Activated CD4-positive, alpha-beta T cell treated with anti-CD3 and anti-CD28 coated beads, Interleukin-2, amount 10 ng/mL, durations not matched to agents 24 days and 14 days (primary cell): ENCODE measurements around the gene PGD. TPM values are rescaled to one million over a fixed set of nuclear protein-coding genes. Genes with fewer than 3 reads are reported as not detected.

Experiments
- DNase-seq: peaks from one replicate; pipeline ENCODE4 v3.0.0; 2022
- H3K27ac Mint-ChIP-seq: one replicate; pipeline ENCODE4 v1.8.0; 2022; ENCODE audit warnings: mild to moderate bottlenecking, mixed read lengths
- H3K27me3 Mint-ChIP-seq: one replicate; pipeline ENCODE4 v1.8.0; 2022; ENCODE audit warnings: mixed read lengths
- H3K36me3 Mint-ChIP-seq: one replicate; pipeline ENCODE4 v1.8.0; 2022; ENCODE audit warnings: low read depth, mild to moderate bottlenecking, mixed read lengths
- H3K4me1 Mint-ChIP-seq: one replicate; pipeline ENCODE4 v1.8.0; 2021; ENCODE audit warnings: mixed read lengths
- H3K4me3 Mint-ChIP-seq: one replicate; pipeline ENCODE4 v1.8.0; 2022; ENCODE audit warnings: mild to moderate bottlenecking, moderate library complexity, mixed read lengths
- H3K9me3 Mint-ChIP-seq: one replicate; pipeline ENCODE4 v1.8.0; 2021; ENCODE audit warnings: mixed read lengths
- intact Hi-C: fragments of 100-400 bp; cut with micrococcal nuclease; formaldehyde crosslinking; loops from one replicate; pipeline ENCODE4 v1.15.1; 2023
- total RNA-seq: library from RNA; stranded (reverse); gene quantifications from 2 replicates; pipeline ENCODE4 v1.2.3, GENCODE V29; 2022

PGD gene
- total RNA-seq, 1 donor from 2014 or later = 144 TPM

DNA sequence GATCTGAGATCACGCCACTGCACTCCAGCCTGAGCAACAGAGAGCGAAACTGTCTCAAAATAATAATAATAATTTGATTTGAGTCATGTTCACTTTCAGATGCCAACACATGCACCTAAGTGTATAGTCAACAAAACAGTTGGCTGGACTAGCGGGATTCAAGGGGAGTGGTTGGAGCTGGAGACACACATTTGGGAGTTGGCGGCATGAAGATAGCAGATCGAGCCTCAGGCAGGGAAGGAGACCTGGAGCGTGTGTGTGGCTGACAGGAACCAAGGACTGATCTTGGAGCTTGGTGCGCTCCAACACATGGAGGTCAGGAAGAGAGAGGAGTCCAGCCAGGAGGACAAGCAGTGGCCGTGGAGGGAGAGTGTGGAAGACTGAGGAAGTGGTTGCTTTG, 14.6 kb upstream of the PGD start:
- Mint-ChIP-seq H3K27me3 (no peaks in the 10 kb centered on the region), H3K36me3 (no peaks in the 10 kb centered on the region), H3K4me3 (no peak overlapping the region), H3K4me1 (peaks cover 3% of the 10 kb centered on the region), H3K9me3 (no peaks in the 10 kb centered on the region), H3K27ac (no peak overlapping the region)
- DNase-seq = no peak
- intact Hi-C loops = no loop called here

DNA sequence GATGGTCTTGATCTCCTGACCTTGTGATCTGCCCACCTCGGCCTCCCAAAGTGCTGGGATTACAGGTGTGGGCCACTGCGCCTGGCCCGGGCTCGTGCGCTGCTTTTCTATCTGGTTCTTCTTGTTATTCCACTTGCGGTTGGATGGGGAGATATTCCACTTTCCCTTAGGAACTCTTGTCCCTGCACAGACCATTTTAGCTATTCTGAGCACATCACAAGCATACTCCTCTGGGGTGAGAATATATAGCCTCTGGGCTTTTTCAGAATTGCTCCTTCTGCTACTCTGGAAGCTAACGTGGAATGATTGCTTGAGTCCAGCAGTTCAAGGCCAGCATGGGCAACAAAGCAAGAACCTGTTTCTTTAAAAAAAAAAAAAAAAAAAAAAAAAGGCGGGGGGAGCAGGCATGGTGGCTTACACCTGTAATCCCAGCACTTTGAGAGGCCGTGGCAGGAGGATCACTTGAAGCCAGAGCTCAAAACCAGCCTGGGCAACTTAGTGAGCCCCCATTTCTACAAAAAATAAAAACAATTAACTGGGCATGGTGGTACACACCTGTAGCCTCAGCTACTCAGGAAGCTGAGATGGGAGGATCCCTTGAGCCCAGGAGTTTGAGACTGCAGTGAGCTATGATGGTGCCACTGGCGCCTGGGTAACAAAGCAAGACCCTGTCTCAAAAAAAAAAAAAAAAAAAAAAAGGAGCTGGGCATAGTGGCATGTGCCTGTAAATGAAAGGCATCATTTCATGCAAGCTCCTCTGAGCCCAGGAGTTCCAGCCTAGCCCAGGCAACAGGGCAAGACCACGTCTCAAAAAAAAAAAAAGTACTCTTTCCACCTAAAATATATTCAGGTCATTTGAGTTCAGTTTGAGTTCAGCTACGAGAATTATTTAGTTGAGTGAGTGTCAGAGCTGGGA, 11.8 kb upstream of the PGD start:
- Mint-ChIP-seq H3K9me3 (no peaks in the 10 kb centered on the region), H3K4me1 (peaks cover 3% of the 10 kb centered on the region)

DNA sequence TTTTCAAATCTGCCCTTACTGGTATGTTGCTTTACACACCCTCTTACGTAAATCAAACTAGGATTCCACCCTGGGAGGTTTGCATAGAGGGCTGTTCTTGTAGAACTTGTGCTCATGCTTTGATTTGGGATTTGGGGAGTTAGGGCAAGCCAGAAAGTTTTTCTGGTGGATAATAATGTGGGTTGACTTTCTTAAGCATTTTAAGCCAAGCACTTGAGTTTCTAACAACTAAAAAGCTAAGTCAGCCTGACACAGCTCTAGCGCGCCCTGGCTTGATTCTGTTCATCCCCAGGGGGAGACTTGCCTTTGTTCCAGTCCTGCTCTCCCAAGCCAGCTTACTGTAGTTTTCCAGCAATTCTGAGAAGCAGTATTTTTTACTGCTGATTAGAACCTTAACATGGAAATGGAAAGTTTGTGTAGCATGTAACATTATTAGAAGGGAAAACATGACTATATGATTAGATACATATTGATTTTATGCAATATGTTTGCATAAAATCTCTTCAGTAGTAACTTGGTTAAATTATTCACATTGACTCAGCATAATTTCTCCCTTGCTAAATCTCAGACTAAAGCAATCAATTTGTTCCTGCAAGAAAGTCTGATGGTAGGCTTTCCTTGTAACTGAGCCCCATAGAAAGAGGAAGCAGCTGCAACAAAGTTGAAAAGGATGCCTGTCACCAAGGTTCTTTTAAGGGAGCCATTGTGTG, 11.0 kb upstream of the PGD start:
- H3K27me3 Mint-ChIP-seq = no peaks in the 10 kb centered on the region
- H3K27ac Mint-ChIP-seq = no peak overlapping the region
- H3K36me3 Mint-ChIP-seq = no peaks in the 10 kb centered on the region
- no peak overlapping the region for H3K4me3 Mint-ChIP-seq
- H3K4me1 Mint-ChIP-seq = peaks cover 3% of the 10 kb centered on the region
- intact Hi-C loops = no loop called here
- peak; percentile 59 for DNase-seq
- H3K9me3 Mint-ChIP-seq = no peaks in the 10 kb centered on the region

More for the DNA sequence above, 11.8 kb upstream of the PGD start:
- intact Hi-C loops = no loop called here
- Mint-ChIP-seq H3K4me3 (no peak overlapping the region), H3K27ac (no peak overlapping the region), H3K27me3 (no peaks in the 10 kb centered on the region), H3K36me3 (no peaks in the 10 kb centered on the region)
- no peak for DNase-seq

DNA sequence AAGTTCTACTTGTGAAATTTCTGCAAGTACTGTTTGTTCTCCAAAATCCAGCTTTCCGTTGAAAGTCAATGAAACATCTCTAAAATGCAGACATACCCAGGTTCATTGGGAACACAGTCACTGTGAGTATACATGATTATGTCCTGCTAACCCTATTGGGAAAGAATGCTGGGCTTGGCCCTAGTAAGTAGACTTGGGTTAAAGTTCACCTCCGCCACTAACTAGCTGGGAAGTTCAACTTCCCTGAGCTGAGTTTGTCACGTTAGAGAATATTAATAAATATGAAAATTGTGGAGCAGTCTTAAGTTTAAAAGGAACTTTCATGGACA, 10.5 kb upstream of the PGD start:
- no peaks in the 10 kb centered on the region for H3K27me3 Mint-ChIP-seq
- H3K27ac Mint-ChIP-seq = no peak overlapping the region
- H3K4me3 Mint-ChIP-seq = no peak overlapping the region
- intact Hi-C loops = no loop called here
- no peak for DNase-seq
- no peaks in the 10 kb centered on the region for H3K36me3 Mint-ChIP-seq
- H3K4me1 Mint-ChIP-seq = peaks cover 3% of the 10 kb centered on the region
- H3K9me3 Mint-ChIP-seq = no peaks in the 10 kb centered on the region

DNA sequence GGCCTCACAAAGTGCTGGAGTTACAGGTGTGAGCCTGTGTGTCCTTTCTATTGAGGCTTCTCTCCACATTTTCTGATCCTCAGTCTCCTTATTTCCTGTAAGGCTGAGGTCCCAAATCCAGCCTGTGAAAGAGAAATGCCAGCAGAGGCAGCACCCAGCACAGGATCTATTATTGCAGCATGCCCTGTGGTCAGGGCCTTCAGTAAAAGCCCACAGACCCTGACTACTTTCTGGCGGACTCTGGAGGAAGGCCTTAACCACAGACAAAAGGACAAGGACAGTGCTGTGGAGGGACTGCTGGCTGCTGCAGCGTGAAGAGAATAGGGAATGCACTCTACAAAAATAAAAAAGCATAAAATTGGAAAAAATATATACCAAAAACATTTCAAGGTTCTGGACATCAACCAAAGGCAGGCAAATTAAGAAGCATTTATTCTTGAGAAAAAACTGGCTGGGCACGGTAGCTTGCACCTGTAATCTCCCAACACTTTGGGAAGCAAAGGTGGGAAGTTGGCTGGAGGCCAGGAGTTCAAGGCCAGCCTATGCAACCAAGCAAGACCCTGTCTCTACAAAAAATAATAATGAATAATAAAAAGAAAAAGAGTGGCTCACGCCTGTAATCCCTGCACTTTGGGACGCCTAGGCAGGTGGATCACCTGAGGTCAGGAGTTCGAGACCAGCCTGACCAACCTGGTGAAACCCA, 9.4 kb upstream of the PGD start:
- no peaks in the 10 kb centered on the region for H3K9me3 Mint-ChIP-seq
- H3K27me3 Mint-ChIP-seq = no peaks in the 10 kb centered on the region
- peaks cover 3% of the 10 kb centered on the region for H3K4me1 Mint-ChIP-seq
- no peak overlapping the region for H3K27ac Mint-ChIP-seq
- no peak overlapping the region for H3K4me3 Mint-ChIP-seq
- H3K36me3 Mint-ChIP-seq = no peaks in the 10 kb centered on the region
- intact Hi-C loops = no loop called here
- no peak for DNase-seq

DNA sequence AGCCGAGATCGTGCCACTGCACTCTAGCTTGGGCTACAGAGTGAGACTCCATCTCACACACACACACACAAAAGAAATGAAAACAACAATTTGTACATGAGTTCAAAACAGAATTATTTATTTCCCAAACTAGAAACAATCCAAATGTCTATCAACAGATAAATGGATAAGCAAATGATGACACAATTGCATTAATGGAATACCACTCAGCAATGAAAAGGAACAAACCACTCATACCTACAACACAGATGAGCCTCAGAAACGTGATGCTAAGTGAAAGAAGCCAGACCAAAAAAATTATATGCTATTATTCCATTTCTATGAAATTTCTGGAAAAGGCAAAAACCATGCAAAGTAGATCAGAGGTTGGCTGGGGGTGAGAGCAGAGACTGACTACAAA, 2.0 kb upstream of the PGD start:
- Mint-ChIP-seq H3K4me3 (peak overlapping the region; percentile 65), H3K27me3 (no peaks in the 10 kb centered on the region), H3K27ac (no peak overlapping the region), H3K36me3 (peaks cover 14% of the 10 kb centered on the region), H3K9me3 (no peaks in the 10 kb centered on the region), H3K4me1 (peaks cover 17% of the 10 kb centered on the region)
- intact Hi-C loops = no loop called here
- DNase-seq = no peak

DNA sequence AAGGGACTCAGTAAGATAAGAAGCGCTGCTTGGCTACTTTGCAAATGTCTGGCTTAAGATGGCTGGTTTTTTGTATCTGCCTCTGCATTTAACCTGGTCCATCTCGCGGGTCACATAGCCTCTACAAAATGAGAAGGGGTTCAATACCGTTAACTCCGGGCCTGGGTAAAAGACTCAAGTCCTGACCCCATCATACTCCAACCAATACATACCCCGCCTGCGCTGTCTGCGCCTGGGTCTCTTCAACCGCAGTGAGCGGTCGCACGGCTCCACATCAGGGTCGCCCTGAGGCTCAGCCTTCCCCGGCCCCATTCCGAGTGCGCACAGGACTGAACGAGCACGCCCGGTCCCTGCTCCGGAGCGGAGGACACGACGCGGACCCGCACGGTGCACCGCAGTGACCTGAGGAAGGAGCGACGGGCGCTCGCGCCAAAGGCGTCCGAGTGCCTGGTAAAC, 558 bp upstream of the PGD start:
- H3K4me3 Mint-ChIP-seq = peak overlapping the region; percentile 93
- peak overlapping the region; percentile 84 for H3K27ac Mint-ChIP-seq
- intact Hi-C loops = loop anchor here (1.0 to 2.0 kb wide), 4 partner anchors 16 to 188 kb away; partner anchors contain the start of genes CENPS, KIF1B and PEX14
- H3K9me3 Mint-ChIP-seq = no peaks in the 10 kb centered on the region
- H3K4me1 Mint-ChIP-seq = peaks cover 19% of the 10 kb centered on the region
- H3K27me3 Mint-ChIP-seq = no peaks in the 10 kb centered on the region
- no peak for DNase-seq
- peaks cover 21% of the 10 kb centered on the region for H3K36me3 Mint-ChIP-seq

DNA sequence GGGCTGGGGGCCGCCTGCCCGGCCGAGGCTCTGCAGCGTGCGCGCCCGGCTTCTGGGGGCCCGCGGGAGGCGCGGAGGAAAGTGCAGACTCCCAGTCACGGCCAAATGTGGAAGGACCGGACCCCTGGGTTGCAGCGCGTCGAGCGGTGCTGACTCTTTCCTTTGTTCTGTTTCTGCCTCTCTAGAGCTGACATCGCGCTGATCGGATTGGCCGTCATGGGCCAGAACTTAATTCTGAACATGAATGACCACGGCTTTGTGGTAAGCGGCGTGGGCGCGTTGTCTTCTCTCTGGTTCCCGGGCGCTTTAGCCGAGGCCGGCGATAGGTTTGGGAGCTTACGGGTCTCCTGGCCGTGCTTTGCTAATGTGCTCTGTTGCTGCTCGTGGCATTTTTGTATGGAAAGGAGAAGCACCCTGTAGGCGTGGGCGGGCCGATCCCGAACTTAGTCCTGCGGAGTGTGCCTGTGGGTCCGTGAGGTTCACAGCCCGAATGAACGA, 629 bp downstream of the PGD start:
- DNase-seq = no peak
- Mint-ChIP-seq H3K9me3 (no peaks in the 10 kb centered on the region), H3K4me1 (peaks cover 24% of the 10 kb centered on the region), H3K27me3 (no peaks in the 10 kb centered on the region), H3K36me3 (peaks cover 32% of the 10 kb centered on the region), H3K27ac (peak overlapping the region; percentile 84), H3K4me3 (peak overlapping the region; percentile 92)
- intact Hi-C loops = loop anchor here (2.0 kb wide), 3 partner anchors 15 to 189 kb away; partner anchors contain the start of genes KIF1B and PEX14

DNA sequence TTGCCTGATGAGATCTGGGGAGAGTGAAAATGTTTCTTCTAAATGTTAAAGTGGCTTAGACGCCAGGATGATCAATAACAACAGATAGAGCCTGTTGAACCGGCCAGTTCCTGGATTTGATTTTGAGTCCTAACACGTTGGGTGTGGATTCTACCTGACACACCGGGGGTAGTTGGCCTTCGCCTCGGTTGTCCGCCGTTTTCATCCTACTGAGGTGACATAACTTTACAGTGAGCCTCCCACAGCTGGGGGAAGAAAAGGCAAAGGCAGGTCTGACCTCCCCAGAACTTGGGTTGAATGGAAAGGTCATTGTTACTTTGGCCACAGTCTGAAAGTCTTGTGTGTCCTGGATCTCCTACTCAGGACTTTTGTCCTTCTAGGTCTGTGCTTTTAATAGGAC, 1.1 kb downstream of the PGD start:
- H3K9me3 Mint-ChIP-seq = no peaks in the 10 kb centered on the region
- peak overlapping the region; percentile 92 for H3K4me3 Mint-ChIP-seq
- peak; percentile 62 for DNase-seq
- intact Hi-C loops = no loop called here
- peak overlapping the region; percentile 84 for H3K27ac Mint-ChIP-seq
- H3K4me1 Mint-ChIP-seq = peaks cover 24% of the 10 kb centered on the region
- peaks cover 35% of the 10 kb centered on the region for H3K36me3 Mint-ChIP-seq
- no peaks in the 10 kb centered on the region for H3K27me3 Mint-ChIP-seq

DNA sequence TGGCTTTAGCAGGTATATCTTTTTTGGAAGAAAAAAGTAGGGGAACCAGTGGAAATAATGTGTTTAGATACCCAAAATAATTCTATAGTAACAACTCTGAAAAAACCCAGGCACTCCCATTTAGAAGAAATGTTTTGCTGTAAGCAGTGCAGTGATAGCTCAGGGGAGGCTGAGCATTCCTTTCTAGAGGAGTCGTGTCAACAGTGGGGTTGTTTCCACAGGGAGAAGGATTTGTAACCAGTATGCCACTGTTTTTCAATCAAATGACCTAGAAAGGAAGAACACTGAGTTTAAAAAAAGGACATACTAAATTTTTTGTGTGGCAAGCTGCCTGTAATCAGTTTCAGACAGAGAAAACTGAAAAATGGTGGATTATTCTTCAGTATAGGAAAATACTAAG, 2.4 kb downstream of the PGD start:
- Mint-ChIP-seq H3K4me1 (peaks cover 24% of the 10 kb centered on the region), H3K4me3 (no peak overlapping the region), H3K27ac (no peak overlapping the region), H3K27me3 (no peaks in the 10 kb centered on the region), H3K36me3 (peaks cover 35% of the 10 kb centered on the region), H3K9me3 (no peaks in the 10 kb centered on the region)
- intact Hi-C loops = no loop called here
- DNase-seq = no peak

DNA sequence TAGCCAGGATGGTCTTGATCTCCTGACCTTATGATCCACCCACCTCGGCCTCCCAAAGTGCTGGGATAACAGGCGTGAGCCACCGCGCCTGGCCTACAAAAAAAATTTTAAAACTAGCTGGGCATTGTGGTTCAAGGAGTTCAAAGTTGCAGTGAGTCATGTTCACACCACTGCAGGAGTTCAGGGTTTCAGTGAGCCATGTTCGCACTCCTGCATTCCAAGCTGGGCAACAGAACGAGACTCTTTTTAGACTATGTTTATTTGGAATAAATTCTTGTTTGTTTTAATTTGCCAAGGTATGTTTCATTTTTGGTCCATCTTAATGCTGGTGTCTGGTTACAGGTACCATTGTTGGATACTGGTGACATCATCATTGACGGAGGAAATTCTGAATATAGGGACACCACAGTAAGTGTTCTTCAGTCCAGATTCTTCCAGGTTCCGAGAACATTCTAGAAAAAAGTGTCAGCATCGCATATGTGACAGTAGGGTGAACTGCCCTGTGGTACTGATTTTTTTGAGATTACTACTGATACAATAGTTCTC, 3.9 kb downstream of the PGD start:
- DNase-seq = no peak
- Mint-ChIP-seq H3K27me3 (no peaks in the 10 kb centered on the region), H3K36me3 (peaks cover 47% of the 10 kb centered on the region), H3K27ac (no peak overlapping the region), H3K9me3 (no peaks in the 10 kb centered on the region), H3K4me1 (peaks cover 21% of the 10 kb centered on the region), H3K4me3 (no peak overlapping the region)
- intact Hi-C loops = no loop called here

DNA sequence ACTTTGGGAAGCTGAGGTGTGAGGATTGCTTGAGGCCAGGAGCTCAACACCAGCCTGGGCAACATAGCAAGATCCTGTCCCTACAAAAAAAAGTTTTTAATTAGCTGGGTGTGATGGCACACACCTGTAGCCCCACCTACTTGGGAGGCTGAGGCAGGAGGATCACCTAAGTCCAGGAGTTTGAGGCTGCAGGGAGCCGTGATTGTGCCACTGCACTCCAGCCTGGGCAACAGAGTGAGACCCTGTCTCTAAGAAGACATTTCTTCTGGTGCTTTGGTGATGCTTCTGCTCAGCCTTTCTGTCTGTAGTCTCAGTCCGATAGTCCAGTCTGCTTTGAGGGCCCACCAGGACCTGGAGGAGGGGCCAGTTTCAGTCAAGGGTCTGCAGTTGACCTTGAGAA, 8.3 kb downstream of the PGD start:
- Mint-ChIP-seq H3K27me3 (no peaks in the 10 kb centered on the region), H3K36me3 (peaks cover 61% of the 10 kb centered on the region), H3K27ac (no peak overlapping the region), H3K4me3 (no peak overlapping the region), H3K9me3 (no peaks in the 10 kb centered on the region), H3K4me1 (peaks cover 5% of the 10 kb centered on the region)
- intact Hi-C loops = no loop called here
- no peak for DNase-seq

DNA sequence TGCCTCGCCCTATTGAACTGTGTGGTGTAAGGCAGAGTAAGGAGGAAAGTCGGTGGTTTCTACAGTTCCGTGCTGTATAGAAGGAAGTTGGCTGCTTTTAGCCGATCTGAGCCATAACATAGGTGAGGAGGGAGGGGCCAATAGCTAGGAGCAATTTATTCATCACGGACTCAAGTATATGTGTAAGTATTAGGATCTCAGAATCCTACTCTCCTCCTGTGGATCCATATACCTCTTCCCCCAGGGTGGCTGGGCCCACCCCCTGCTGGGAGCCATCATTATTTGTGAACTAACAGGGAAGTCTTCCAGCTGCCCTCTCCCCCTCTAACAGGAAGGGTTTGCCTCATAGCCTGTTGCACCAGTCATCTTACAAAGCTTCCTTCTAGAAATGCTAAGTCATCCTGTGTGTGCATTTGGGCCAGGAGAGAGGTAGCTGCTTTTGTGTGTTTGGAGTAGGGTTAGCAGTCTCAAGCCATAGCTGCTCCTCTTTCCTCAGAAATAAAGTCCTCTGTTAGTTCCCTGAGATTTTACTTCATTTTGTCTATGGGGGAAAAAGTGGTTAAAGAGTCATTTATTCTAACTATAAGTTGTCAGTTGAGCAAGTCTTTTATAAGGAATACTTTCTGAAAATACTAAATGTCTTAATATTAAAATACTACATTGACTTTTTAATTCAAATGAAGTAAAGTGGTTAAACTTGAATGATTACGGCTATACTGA, 16.5 kb downstream of the PGD start:
- DNase-seq = peak; percentile 71
- Mint-ChIP-seq H3K27me3 (no peaks in the 10 kb centered on the region), H3K4me1 (peaks cover 6% of the 10 kb centered on the region), H3K4me3 (peak overlapping the region; percentile 59), H3K9me3 (no peaks in the 10 kb centered on the region), H3K27ac (peak overlapping the region; percentile 90), H3K36me3 (peaks cover 77% of the 10 kb centered on the region)
- intact Hi-C loops = loop anchor here (2.0 kb wide), 1 partner anchor 17 kb away; the partner anchor contains the start of gene PGD
